Panc1 (cell line): ENCODE data around the gene PDZD8.

ENCODE experiments used
- CTCF ChIP-seq: fragments of 450-650 bp; IDR thresholded peaks from 2 replicates; pipeline ENCODE4 v1.5.1; 2017; ENCODE audit warnings: mild to moderate bottlenecking
- POLR2AphosphoS5 ChIP-seq: IDR thresholded peaks from 2 replicates; pipeline ENCODE4 v1.6.1; 2012; ENCODE audit warnings: mild to moderate bottlenecking, low read depth, low read length, moderate library complexity
- REST ChIP-seq, 2 experiments: IDR thresholded peaks; 2 replicates each; pipeline ENCODE4 v1.6.1; 2011 to 2012; ENCODE audit warnings: low read depth in 2 of 2, control low read depth in 1 of 2, low read length in 1 of 2, mild to moderate bottlenecking in 1 of 2, moderate library complexity in 1 of 2; ENCODE audit not compliant: insufficient read depth in 1 of 2
- SIN3A ChIP-seq: IDR thresholded peaks from 2 replicates; pipeline ENCODE4 v1.6.1; 2012; ENCODE audit warnings: low read depth, mild to moderate bottlenecking, low read length, moderate library complexity, borderline replicate concordance; ENCODE audit not compliant: insufficient read depth

- TF ChIP-seq CTCF: no peak
- no peak for TF ChIP-seq POLR2AphosphoS5
- no peak for TF ChIP-seq REST (IDR thresholded peaks at IDR 0.05; ENCODE audit: insufficient read depth in 1 of 2, low read depth in 2 of 2, low read length in 1 of 2)
- TF ChIP-seq SIN3A: no peak
These were observed 101.3 kb downstream of the PDZD8 start for GRCh38 chr10:117273980-117274379.
